Measurements from ENCODE around the gene EPN3.
A peak's percentile ranks its signal among the peaks of the same experiment; 100 is the strongest.

The EPN3 gene

GRCh38 chr17:50559674-50560184 lies 27.2 kb downstream of the EPN3 start:
- H3K18ac ChIP-seq (ENCODE audit: low read length): peak overlapping the region; percentile 64
- no peak overlapping the region for H2BK15ac ChIP-seq (replicated peaks; ENCODE audit: low read depth)
- no peaks in the 10 kb centered on the region for H3K36me3 ChIP-seq (ENCODE audit: control insufficient read depth, insufficient read depth, low read length)
- no peaks in the 10 kb centered on the region for H3K79me1 ChIP-seq (ENCODE audit: low read length)
- peak overlapping the region; percentile 74 for H3K9ac ChIP-seq (ENCODE audit: low read length)
- peak overlapping the region; percentile 54 for H3K4me3 ChIP-seq (ENCODE audit: low read length)
- H4K8ac ChIP-seq (ENCODE audit: low read depth, low read length): no peak overlapping the region
- no CpG with 5 or more reads among the region's 27 CpGs for WGBS (ENCODE audit: extremely low coverage, insufficient coverage, low lambda C conversion rate)
- no peak overlapping the region for H2BK5ac ChIP-seq (ENCODE audit: low read length)
- no peak overlapping the region for H4K5ac ChIP-seq (ENCODE audit: low read length)
- DNase-seq: peak; percentile 97
- peaks cover 11% of the 10 kb centered on the region for H3K4me1 ChIP-seq (ENCODE audit: control insufficient read depth, low read depth, low read length)
- H2BK120ac ChIP-seq (ENCODE audit: low read depth, low read length): no peak overlapping the region
- no peak overlapping the region for H3K4ac ChIP-seq (ENCODE audit: low read depth, low read length)
- no peak overlapping the region for H3K23ac ChIP-seq (ENCODE audit: low read length)
- H3K79me2 ChIP-seq (ENCODE audit: control insufficient read depth, insufficient read depth, low read length): no peaks in the 10 kb centered on the region
- peak overlapping the region; percentile 98 for H3K4me2 ChIP-seq (ENCODE audit: low read length)
- no peak overlapping the region for H2AK5ac ChIP-seq (ENCODE audit: low read length)
- H3K27me3 ChIP-seq (ENCODE audit: insufficient read depth, low read length, poor library complexity): no peaks in the 10 kb centered on the region
- H3K56ac ChIP-seq (ENCODE audit: low read length): peak overlapping the region; percentile 93
- H3K27ac ChIP-seq (ENCODE audit: low read depth, low read length): no peak overlapping the region

GRCh38 chr17:50560185-50560824 lies 27.8 kb downstream of the EPN3 start, which contains the start of gene CACNA1G:
Gene CACNA1G (plus strand): TSS chr17:50560715. CDS start chr17:50561460, 745 bp downstream.
- Histone ChIP-seq H3K27ac (ENCODE audit: low read depth, low read length) (no peak within 1 kb of the TSS), H3K23ac (ENCODE audit: low read length) (no peak within 1 kb of the TSS), H3K4me1 (ENCODE audit: control insufficient read depth, low read depth, low read length) (peaks cover 11% of the 10 kb centered on the region), H3K4me2 (ENCODE audit: low read length) (peak within 1 kb of the TSS; percentile 98), H3K27me3 (ENCODE audit: insufficient read depth, low read length, poor library complexity) (no peaks in the 10 kb centered on the region), H2BK120ac (ENCODE audit: low read depth, low read length) (no peak within 1 kb of the TSS), H2BK15ac (replicated peaks; ENCODE audit: low read depth) (no peak within 1 kb of the TSS), H3K79me2 (ENCODE audit: control insufficient read depth, insufficient read depth, low read length) (no peaks in the 10 kb centered on the region), H3K18ac (ENCODE audit: low read length) (peak within 1 kb of the TSS; percentile 72), H3K4me3 (ENCODE audit: low read length) (peak within 1 kb of the TSS; percentile 54), H3K36me3 (ENCODE audit: control insufficient read depth, insufficient read depth, low read length) (no peaks in the 10 kb centered on the region), H3K79me1 (ENCODE audit: low read length) (no peaks in the 10 kb centered on the region), H4K5ac (ENCODE audit: low read length) (no peak within 1 kb of the TSS), H3K56ac (ENCODE audit: low read length) (peak within 1 kb of the TSS; percentile 93), H4K8ac (ENCODE audit: low read depth, low read length) (no peak within 1 kb of the TSS), H3K9ac (ENCODE audit: low read length) (peak within 1 kb of the TSS; percentile 74), H2BK5ac (ENCODE audit: low read length) (no peak within 1 kb of the TSS), H3K4ac (ENCODE audit: low read depth, low read length) (peak within 1 kb of the TSS; percentile 38), H2AK5ac (ENCODE audit: low read length) (no peak within 1 kb of the TSS)
- WGBS (ENCODE audit: extremely low coverage, insufficient coverage, low lambda C conversion rate): no CpG with 5 or more reads among the region's 56 CpGs
- DNase-seq: peak; percentile 97

GRCh38 chr17:50560931-50561745 lies 28.6 kb downstream of the EPN3 start:
- H3K79me2 ChIP-seq (ENCODE audit: control insufficient read depth, insufficient read depth, low read length): no peaks in the 10 kb centered on the region
- H3K4me1 ChIP-seq (ENCODE audit: control insufficient read depth, low read depth, low read length): peaks cover 13% of the 10 kb centered on the region
- peak overlapping the region; percentile 72 for H3K18ac ChIP-seq (ENCODE audit: low read length)
- H3K36me3 ChIP-seq (ENCODE audit: control insufficient read depth, insufficient read depth, low read length): no peaks in the 10 kb centered on the region
- no peak overlapping the region for H3K27ac ChIP-seq (ENCODE audit: low read depth, low read length)
- peaks cover 3% of the 10 kb centered on the region for H3K27me3 ChIP-seq (ENCODE audit: insufficient read depth, low read length, poor library complexity)
- WGBS (ENCODE audit: extremely low coverage, insufficient coverage, low lambda C conversion rate): no CpG with 5 or more reads among the region's 88 CpGs
- no peak overlapping the region for H2BK120ac ChIP-seq (ENCODE audit: low read depth, low read length)
- peak overlapping the region; percentile 30 for H3K4me3 ChIP-seq (ENCODE audit: low read length)
- peak overlapping the region; percentile 75 for H3K4me2 ChIP-seq (ENCODE audit: low read length)
- DNase-seq: no peak
- no peak overlapping the region for H2BK5ac ChIP-seq (ENCODE audit: low read length)
- H3K4ac ChIP-seq (ENCODE audit: low read depth, low read length): peak overlapping the region; percentile 38
- no peak overlapping the region for H2AK5ac ChIP-seq (ENCODE audit: low read length)
- no peak overlapping the region for H4K8ac ChIP-seq (ENCODE audit: low read depth, low read length)
- no peak overlapping the region for H3K23ac ChIP-seq (ENCODE audit: low read length)
- H4K5ac ChIP-seq (ENCODE audit: low read length): no peak overlapping the region
- peak overlapping the region; percentile 78 for H3K56ac ChIP-seq (ENCODE audit: low read length)
- H3K9ac ChIP-seq (ENCODE audit: low read length): peak overlapping the region; percentile 54
- H2BK15ac ChIP-seq (replicated peaks; ENCODE audit: low read depth): no peak overlapping the region
- no peaks in the 10 kb centered on the region for H3K79me1 ChIP-seq (ENCODE audit: low read length)

- no peak for DNase-seq
- H2BK5ac ChIP-seq (ENCODE audit: low read length): no peak overlapping the region
- no peak overlapping the region for H2AK5ac ChIP-seq (ENCODE audit: low read length)
- no peak overlapping the region for H4K5ac ChIP-seq (ENCODE audit: low read length)
- H3K9ac ChIP-seq (ENCODE audit: low read length): no peak overlapping the region
- no peak overlapping the region for H3K23ac ChIP-seq (ENCODE audit: low read length)
- no peaks in the 10 kb centered on the region for H3K79me1 ChIP-seq (ENCODE audit: low read length)
- no peak overlapping the region for H3K4me3 ChIP-seq (ENCODE audit: low read length)
- peak overlapping the region; percentile 72 for H3K18ac ChIP-seq (ENCODE audit: low read length)
- no CpG with 5 or more reads among the region's 27 CpGs for WGBS (ENCODE audit: extremely low coverage, insufficient coverage, low lambda C conversion rate)
- H3K56ac ChIP-seq (ENCODE audit: low read length): peak overlapping the region; percentile 34
- H4K8ac ChIP-seq (ENCODE audit: low read depth, low read length): no peak overlapping the region
- H2BK15ac ChIP-seq (replicated peaks; ENCODE audit: low read depth): no peak overlapping the region
- peaks cover 3% of the 10 kb centered on the region for H3K27me3 ChIP-seq (ENCODE audit: insufficient read depth, low read length, poor library complexity)
- no peaks in the 10 kb centered on the region for H3K79me2 ChIP-seq (ENCODE audit: control insufficient read depth, insufficient read depth, low read length)
- H2BK120ac ChIP-seq (ENCODE audit: low read depth, low read length): no peak overlapping the region
- no peak overlapping the region for H3K27ac ChIP-seq (ENCODE audit: low read depth, low read length)
- H3K4me1 ChIP-seq (ENCODE audit: control insufficient read depth, low read depth, low read length): peaks cover 13% of the 10 kb centered on the region
- H3K36me3 ChIP-seq (ENCODE audit: control insufficient read depth, insufficient read depth, low read length): no peaks in the 10 kb centered on the region
- peak overlapping the region; percentile 59 for H3K4me2 ChIP-seq (ENCODE audit: low read length)
- H3K4ac ChIP-seq (ENCODE audit: low read depth, low read length): no peak overlapping the region
Observed at GRCh38 chr17:50561746-50562141, 29.2 kb downstream of the EPN3 start.

- DNase-seq: peak; percentile 50
- no CpG with 5 or more reads among the region's 22 CpGs for WGBS (ENCODE audit: extremely low coverage, insufficient coverage, low lambda C conversion rate)
- H3K27ac ChIP-seq (ENCODE audit: low read depth, low read length): no peak overlapping the region
Observed at GRCh38 chr17:50562242-50563091, 29.9 kb downstream of the EPN3 start.

More at GRCh38 chr17:50562242-50563091, 29.9 kb downstream of the EPN3 start:
- Histone ChIP-seq H3K4me3 (ENCODE audit: low read length) (no peak overlapping the region), H3K9ac (ENCODE audit: low read length) (peak overlapping the region; percentile 24), H3K79me1 (ENCODE audit: low read length) (no peaks in the 10 kb centered on the region), H3K56ac (ENCODE audit: low read length) (peak overlapping the region; percentile 49), H2BK5ac (ENCODE audit: low read length) (no peak overlapping the region), H3K23ac (ENCODE audit: low read length) (no peak overlapping the region), H3K4ac (ENCODE audit: low read depth, low read length) (no peak overlapping the region), H3K18ac (ENCODE audit: low read length) (no peak overlapping the region), H4K8ac (ENCODE audit: low read depth, low read length) (no peak overlapping the region), H3K27me3 (ENCODE audit: insufficient read depth, low read length, poor library complexity) (peaks cover 3% of the 10 kb centered on the region), H2AK5ac (ENCODE audit: low read length) (no peak overlapping the region), H2BK120ac (ENCODE audit: low read depth, low read length) (no peak overlapping the region), H3K4me2 (ENCODE audit: low read length) (peak overlapping the region; percentile 68), H4K5ac (ENCODE audit: low read length) (no peak overlapping the region), H3K36me3 (ENCODE audit: control insufficient read depth, insufficient read depth, low read length) (no peaks in the 10 kb centered on the region), H3K4me1 (ENCODE audit: control insufficient read depth, low read depth, low read length) (peaks cover 13% of the 10 kb centered on the region), H2BK15ac (replicated peaks; ENCODE audit: low read depth) (no peak overlapping the region), H3K79me2 (ENCODE audit: control insufficient read depth, insufficient read depth, low read length) (no peaks in the 10 kb centered on the region)
